Vagina (tissue), 2 donors: Measurements from ENCODE around the gene ATXN10.

Experiments
- CTCF ChIP-seq, 3 experiments: fragments of 450-650 bp in 2 of 3; fragments of 200-600 bp in 1 of 3; sonication (generic) in 1 of 3; IDR thresholded peaks; one replicate each; pipeline ENCODE4 v1.5.1; 2017 to 2019; ENCODE audit warnings: antibody characterized with exemption in 3 of 3, mild to moderate bottlenecking in 2 of 3, moderate library complexity in 2 of 3
- POLR2A ChIP-seq, 2 donors: fragments of 450-650 bp; IDR thresholded peaks; one replicate each; pipeline ENCODE4 v1.6.1; 2017; ENCODE audit warnings: antibody characterized with exemption in 2 of 2, mild to moderate bottlenecking in 2 of 2, moderate library complexity in 2 of 2

GRCh38 chr22:45861259-45861658 lies 189.6 kb downstream of the ATXN10 start:
- TF ChIP-seq POLR2A (IDR thresholded peaks at IDR 0.05) (no peak), CTCF (IDR thresholded peaks at IDR 0.05) (no peak)
